HG03196 (cell line): ENCODE data around the gene MEGF10.
"Not testable (repeated sequence)": the region's sequence is repeated elsewhere in the genome, so short reads cannot be mapped to it uniquely, and the experiment has no call there.

Experiments used
- ATAC-seq: cut with Tn5 transposase; IDR thresholded peaks from one replicate; pipeline ENCODE4 v1.9.1; 2021; ENCODE audit not compliant: unreplicated experiment

The MEGF10 gene

DNA sequence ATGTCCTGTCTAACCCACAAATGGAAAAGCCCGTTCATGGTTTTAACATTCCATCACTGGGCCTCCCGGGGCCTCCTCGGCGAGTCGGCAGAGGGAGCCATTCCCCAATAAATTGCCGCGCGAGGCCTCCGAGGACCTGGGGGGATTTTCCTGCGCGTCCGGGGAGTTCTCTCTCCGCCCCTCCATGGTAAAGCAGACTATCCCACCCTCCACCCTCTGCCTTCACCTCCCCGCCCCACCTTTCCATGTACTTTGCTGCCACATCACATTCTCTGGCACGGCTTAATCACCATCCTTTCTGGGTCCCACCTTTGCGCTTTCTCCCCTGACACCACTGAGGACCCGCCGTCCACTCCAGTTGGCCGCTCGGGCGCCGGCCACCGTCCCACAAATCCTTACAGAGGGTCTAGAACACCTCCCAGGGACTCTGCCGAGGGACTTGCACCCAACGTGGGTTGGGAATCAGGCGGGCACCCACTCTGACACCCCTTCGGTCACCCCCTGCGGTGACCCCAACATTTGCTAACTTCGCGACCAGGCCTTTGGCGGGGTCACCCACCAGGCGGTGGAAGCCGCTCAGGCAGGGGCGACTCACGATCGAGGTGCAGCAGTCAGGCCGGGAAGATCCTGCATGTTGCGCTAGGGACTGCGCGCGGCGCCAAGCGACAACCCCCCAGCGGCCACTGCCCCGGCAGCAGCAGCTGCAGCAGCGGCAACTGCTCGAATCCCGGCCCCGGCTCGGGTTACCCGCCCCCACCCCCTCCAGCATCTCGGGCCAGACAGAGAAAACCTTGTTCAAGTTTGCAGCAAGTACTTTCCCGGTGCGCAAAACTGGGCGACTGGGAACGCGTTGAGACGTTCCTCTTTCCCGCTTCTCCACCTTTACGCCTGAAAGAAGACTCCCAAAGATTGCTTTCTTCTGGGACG lies at the start of gene MEGF10:
TSS of gene MEGF10 (plus strand) at position 778 of the 927 bp plus-strand sequence. CDS start 40,513 bp downstream, outside the sequence.
- ATAC-seq, result no peak

- ATAC-seq, result no peak
Observed at GRCh38 chr5:127243011-127243410, 47.6 kb upstream of the MEGF10 start.

DNA sequence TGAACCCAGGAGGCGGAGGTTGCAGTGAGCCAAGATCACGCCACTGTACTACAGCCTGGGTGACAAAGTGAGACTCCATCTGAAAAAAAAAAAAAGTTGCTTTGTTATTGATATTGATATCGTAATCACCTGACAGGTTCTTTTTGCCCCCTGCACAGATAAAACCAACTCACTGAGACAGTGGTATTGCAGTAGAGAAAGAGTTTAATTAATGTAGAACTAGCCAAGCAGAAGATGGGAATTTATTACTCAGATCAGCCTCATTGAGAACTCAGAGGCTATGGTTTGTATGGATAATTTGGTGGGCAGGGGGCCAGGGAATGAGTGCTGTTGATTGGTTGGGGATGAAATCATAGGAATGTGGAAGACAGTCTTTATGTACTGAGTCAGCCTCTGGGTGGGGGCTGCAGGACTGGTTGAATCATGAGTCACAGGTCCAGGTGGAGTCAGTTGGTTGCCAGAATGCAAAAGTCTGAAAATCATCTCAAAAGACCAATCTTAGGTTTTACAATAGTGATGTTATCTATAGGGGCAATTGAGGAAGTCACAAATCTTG lies 35.8 kb upstream of the MEGF10 start:
- no peak for ATAC-seq

DNA sequence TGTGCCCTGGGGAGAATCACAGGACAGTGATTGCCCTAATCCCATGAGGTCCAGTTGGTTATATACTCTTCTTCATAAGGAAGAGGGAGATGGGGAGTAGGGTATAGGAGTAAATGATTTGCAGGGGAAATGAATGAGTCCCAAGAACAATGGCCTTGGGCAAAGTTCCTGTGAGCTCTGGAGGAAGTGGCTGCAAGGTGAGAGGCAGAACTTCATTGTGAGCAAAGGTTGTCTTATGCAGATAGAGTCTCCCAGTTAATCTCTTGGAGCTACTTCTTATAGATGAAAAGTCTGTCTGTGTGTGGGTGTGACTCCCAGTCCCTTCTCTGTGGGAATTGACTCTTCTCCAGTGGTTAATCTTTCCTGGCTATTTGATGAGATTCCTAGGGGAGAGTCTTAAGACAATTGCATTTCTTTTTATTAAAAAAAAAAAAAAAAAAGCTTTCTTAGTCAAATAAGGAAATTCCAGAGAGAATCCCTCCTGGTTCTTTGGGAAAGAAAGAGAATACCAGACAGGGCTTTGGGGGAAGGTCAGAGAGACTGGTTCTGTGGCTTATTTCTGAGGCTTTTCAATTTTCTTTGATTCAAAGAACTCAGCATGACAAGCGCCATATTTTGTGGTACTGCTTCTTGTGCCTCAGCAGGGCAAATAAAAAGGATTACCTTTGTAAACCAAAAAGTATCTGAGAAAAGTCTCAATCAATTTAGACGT lies 33.6 kb upstream of the MEGF10 start:
- ATAC-seq, result no peak

DNA sequence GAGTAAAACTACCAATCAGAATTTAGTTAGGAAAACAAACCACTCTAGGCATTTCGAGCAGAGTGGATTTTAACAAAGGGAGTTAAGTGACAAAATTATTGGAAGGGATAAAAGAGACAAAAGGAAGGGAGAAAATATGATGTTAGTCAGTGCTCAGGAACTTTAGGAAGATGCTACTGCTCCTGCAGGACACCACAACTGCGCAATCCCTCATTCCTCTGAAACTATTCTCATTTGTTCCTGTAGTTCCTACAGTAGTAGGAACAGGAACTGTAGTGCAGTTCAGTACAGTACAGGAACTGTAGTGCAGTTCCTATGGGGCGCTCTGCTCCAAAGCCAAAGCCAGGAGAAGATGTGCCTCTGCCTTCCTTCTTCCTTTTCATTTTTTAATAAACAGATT lies 29.9 kb upstream of the MEGF10 start:
- no peak for ATAC-seq

GRCh38 chr5:127265473-127265872 lies 25.1 kb upstream of the MEGF10 start:
- ATAC-seq, result not testable (repeated sequence)

GRCh38 chr5:127268342-127268741 lies 22.3 kb upstream of the MEGF10 start:
- ATAC-seq, result not testable (repeated sequence)

DNA sequence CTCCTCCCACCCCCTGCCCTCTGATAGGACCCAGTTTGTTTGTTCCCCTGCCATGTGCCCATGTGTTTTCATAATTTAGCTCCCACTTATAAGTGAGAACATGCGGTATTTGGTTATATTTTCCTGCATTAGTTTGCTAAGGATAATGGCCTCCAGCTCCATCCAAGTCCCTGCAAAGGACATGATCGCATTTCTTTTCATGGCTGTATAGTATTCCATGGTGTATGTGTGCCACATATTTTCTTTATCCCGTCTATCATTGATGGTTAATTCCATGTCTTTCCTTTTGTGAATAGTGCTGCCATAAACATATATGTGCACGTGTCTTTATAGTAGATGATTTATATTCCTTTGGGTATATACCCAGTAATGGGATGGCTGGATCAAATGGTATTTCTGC lies 19.9 kb upstream of the MEGF10 start:
- ATAC-seq, result not testable (repeated sequence)

DNA sequence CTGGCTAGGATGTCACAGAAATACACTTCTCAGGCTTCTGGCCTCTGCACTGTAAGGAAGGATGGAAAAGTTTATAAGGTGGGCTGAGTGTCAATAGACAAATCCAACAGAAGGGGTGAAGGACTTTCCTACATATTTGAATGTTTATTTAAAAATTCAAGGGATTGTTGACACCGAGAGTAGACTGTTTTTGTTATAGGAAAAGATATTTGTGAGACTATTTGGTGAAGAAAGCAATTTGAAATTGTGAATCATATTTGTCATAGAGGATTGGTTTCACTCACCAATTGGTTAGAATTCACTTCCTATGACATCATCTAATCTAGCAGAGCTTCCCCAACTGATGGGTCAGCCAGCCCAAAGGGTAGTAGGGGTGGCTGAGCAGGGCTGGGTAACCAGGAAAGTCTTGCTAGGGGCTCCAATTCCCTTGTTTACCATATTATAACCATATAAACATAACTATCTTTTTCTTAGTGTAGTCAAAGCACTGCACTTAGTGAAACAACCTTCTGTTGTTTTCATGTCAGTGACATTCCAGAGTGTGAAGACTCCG lies 14.9 kb upstream of the MEGF10 start:
- ATAC-seq, result no peak

GRCh38 chr5:127280491-127281220 lies 9.9 kb upstream of the MEGF10 start:
- ATAC-seq, result no peak

DNA sequence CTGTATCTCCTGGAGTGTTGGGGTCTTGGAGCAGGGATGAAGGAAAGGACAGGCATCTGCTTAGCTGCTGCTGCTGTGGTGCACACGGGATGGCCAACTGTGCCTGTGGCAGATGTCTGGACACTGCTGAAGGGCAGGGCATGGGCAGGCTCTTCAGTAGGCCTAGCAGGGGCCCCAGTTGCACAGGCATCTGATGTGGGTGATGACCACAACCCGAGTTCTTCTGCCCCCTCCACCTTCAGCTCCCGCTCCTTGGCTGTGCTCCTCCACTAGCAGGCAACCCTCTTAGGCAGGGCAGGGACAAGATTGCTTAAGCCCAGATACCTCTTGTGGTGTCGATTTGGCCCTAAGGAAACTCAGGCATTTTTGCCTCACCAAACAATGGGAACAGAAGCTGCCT lies 9.0 kb upstream of the MEGF10 start:
- no peak for ATAC-seq

GRCh38 chr5:127288676-127289075 lies 1.9 kb upstream of the MEGF10 start:
- ATAC-seq, result no peak

- ATAC-seq, result no peak
Observed at GRCh38 chr5:127290946-127291693, 524 bp downstream of the MEGF10 start.

- no peak for ATAC-seq
Observed at GRCh38 chr5:127292030-127292735, 1.6 kb downstream of the MEGF10 start.

GRCh38 chr5:127293373-127293772 lies 2.8 kb downstream of the MEGF10 start:
- ATAC-seq, result no peak

DNA sequence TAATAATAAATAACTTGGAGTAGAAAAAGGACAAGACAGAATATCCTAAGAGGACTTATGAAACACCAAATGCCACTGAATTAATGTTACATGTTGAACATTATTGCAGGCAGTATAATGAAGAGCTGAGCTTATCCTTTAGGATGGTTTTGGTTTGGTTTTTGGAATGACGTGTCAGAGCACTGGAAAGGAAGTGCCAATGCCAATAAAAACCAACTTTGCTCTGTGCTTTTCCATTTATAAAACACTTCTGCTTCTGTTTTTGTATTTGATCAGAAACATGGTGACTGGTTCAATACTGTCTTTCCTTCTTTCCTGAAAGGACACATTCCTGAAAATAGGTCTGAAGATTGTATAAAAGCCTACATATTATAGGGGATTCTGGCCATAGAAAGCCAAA lies 4.2 kb downstream of the MEGF10 start:
- ATAC-seq, result no peak

DNA sequence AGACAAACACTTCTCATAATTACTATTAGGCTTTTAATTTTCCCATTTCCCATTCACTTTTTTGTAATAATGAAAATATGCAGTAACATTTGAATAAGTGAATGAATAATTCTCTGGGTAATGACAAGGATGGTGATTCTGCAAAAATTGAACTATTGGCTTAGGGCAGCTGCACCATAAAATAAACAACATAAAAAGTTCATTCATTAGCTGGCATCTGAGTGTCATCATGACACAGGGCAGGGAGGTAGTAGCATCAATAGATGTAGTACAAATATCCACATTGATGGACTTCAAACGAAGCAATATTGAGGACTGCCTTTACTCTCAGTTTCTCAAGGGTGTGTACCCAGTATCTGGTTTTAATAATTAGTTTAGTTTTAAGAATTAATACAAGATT lies 4.9 kb downstream of the MEGF10 start:
- no peak for ATAC-seq

DNA sequence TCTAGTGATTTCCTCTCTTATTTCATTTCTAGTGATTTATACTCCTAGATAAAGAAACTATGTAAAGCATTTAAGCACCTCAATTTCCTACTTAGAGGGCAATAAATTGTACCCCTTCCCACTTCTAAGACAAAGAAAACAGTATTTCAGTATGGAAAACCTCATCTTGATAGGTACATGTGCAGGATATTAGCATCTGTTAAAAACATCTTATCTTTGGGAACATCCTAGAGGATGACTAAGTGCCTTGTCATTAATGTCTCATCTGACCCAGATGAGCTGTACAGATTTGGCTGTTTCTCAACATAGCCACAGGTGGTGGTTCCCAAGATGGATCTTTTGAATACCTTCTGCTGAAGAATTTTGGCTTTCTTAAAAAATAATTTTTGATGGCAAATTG lies 5.7 kb downstream of the MEGF10 start:
- no peak for ATAC-seq

- ATAC-seq, result not testable (repeated sequence)
Observed at GRCh38 chr5:127296894-127297293, 6.3 kb downstream of the MEGF10 start.
